Measurements from ENCODE around the gene RASA3. TPM values are rescaled to one million over a fixed set of nuclear protein-coding genes. Genes with fewer than 3 reads are reported as not detected.

Gene RASA3
- total and polyA plus RNA-seq, 2 of the 8 experiments (the other 6 are each of a cell fraction or from before 2014, with no cell fraction given): 7.5 to 21.9 TPM

DNA sequence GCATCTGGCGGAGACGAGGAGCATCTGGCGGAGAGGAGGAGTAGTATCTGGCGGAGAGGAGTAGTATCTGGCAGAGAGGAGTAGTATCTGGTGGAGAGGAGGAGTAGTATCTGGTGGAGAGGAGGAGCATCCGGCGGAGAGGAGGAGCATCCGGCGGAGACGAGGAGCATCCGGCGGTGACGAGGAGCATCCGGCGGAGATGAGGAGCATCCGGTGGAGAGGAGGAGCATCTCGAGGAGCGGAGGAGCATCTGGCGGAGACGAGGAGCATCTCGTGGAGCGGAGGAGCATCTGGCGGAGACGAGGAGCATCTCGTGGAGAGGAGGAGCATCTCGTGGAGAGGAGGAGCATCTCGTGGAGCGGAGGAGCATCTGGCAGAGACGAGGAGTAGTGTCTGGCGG lies 177.2 kb downstream of the RASA3 start (continued):
- TF ChIP-seq CEBPB (IDR thresholded peaks at IDR 0.05; ENCODE audit: low read depth, low read length): no peak
- no peak for TF ChIP-seq NANOG (IDR thresholded peaks at IDR 0.05; ENCODE audit: insufficient read depth, low read depth, low read length, poor library complexity, severe bottlenecking)
- TF ChIP-seq EGR1 (IDR thresholded peaks at IDR 0.05; ENCODE audit: borderline replicate concordance, low read depth, low read length): no peak
- TF ChIP-seq SIX5 (IDR thresholded peaks at IDR 0.05; ENCODE audit: low read depth, low read length): no peak
- no peak for TF ChIP-seq MAX (IDR thresholded peaks at IDR 0.05)
- TF ChIP-seq ASH2L (IDR thresholded peaks at IDR 0.05; ENCODE audit: low read length): no peak
